ENCODE measurements around the gene CPNE2.
"Not testable (repeated sequence)": the region's sequence is repeated elsewhere in the genome, so short reads cannot be mapped to it uniquely, and the experiment has no call there.

CPNE2 gene

DNA sequence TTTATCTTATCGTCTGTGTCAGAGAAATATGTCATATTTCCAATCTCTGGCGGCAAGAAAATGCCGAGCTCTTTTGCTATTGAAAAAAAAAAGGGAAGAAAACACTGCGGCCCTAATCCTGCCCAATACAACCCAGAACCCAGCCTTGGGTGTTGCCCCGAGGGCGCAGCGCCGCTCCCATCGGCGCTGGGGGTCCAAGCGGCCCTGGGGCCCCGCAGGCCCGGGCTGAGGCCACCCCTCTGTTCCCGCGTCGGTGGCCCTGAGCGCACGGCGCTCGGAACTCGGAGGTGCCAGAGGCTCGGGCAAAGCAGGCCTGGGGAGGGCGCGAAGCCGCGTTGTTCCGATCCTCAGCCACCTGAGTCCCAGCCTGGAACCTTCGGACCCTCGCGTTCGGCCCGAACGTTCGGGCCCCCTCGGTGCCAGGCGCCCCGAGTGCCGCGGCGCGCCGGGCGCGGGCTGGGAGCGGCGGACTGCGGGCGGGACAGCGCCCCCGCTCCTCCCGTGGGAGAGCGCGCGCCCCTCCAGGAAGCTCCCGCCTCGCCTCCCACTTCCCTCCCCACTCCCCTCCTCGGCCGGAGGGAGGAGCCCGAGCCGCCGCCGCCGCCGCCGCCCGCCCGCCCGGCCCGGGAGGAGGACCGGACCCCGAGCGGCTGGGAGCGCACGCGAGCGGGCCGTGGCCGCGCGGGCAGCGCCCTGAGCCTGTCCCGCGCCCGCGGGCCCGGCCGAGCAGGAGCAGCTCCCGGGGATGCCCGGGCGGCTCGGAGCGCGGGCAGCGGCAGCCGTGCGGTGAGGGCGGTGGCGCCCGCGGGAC is at the start of gene CPNE2:
Gene CPNE2 (plus strand): TSS at position 609 of the 811 bp plus-strand sequence. CDS start 18,160 bp downstream, outside the sequence.
- peak; percentile 11 for DNase-seq

DNA sequence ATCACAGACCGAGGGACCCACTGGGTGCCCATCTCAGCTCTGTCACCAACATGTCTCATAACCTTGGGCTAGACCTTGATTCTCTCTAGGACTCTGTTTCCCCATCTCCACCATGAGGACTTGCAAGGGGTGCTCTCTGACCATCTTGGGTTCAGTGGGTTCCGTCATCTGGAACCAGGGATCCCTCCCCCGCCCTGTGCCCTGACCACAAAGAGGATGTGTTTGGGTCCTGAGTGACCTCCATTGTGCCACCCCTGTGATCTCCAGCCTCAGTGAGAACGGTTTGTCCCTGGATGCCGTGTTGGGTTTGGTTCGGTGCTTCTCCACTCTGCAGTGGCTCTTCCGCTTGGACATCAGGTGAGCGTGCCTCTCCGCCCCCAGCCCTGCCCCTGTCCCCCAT is 49.1 kb upstream of the CPNE2 start:
- DNase-seq, result no peak

DNA sequence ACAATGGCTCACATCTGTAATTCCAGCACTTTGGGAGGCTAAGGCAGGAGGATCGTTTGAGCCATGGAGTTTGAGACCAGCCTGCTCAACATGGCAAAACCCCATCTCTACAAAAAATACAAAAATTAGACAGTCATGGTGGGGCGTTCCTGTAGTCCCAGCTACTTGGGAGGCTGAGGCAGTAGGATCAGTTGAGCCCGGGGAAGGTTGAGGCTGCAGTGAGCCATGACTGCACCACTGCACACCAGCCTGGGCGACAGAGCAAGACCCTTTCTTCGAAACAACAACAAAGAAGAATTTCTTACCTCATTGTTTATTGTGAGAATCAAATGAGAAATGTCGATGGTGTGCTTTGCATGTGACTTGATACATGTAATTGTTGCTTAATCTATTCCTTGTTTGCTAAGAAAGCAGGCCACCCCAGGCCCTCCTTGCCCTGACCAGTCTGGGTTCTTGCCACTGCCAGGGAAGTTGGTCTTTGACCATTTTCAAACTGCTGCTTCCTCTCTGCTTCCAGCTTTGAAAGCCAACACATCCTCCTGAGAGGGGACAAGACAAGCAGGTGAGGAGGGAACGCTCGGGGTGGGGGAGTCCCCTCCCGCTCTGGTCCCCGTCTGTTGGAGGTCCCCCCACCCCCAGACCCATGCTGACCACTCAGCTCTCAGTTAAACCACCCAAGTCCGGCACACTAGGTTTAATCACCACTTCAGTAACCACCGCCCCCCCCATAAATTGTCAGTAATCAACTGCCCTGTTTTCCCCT is 47.3 kb upstream of the CPNE2 start:
- no peak for DNase-seq

DNA sequence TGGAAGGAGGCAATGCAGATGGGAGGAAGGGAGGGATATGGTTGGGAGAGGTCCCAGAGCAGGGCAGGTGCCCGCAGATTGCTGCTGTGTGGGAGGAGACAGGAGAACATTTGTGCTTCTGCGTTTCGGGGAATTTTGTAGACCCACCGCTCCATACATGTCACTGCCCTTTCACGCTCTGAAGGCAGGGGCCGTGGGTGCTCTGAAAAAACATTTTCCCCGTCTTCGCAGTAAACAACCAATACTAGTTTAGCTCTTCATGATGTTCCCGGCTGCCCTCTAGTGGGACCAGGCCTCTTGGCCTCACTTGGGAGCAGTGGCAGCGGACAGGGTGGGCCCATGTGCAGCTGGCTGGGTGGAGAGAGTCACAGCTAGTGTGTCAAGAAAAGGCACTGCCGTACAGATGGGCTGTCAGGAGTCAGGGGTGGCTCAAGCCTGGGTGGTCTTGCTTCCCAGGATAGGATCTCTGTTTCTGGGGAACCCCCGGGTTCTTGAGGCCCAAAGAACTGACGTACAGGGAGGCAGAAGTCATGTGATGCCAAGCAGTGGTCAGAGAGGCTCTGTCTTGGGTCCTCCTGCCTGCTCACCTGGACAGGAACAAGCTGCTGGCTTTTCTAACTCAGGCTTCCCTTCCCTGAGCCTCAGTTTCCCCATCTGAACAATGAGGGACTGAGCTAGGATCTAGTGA is 46.5 kb upstream of the CPNE2 start:
- DNase-seq, result peak; percentile 12

DNA sequence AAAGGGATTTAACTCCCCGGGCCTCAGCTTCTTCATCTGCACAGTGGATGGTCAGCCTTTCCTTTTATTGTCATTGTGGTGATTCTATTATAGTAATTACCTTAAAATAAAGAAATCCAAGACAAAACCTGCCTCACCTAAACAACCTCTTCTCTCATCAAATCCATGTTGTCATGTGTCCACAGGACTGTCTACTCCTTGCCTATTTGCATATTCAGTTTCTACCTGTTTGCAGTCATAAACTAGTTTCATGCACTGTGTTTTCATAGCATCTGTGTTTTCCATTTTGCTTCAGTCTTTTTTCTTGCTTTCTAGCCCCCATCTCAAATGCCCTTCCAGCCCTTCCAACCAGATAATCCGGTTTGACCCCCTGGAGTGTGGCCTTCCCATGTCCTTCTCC is 44.3 kb upstream of the CPNE2 start:
- no peak for DNase-seq

DNA sequence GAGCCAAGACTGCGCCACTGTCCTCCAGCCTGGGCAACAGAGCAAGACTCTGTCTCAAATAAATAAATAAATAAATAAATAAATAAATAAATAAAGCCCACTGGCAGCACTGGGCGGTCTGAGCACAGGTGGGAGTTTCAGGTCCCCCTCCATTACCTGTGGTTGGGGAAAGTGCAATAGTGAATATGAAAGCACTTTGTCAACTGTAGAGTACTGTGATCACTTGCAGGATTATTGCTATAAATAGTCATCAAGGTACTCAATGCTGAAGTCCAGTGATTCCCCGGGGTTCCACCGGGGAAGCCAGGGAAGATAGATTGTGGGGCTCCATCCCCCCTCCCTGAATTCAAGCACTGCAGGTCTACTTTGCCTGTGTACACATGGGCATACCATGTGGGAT is 42.7 kb upstream of the CPNE2 start:
- no peak for DNase-seq

DNA sequence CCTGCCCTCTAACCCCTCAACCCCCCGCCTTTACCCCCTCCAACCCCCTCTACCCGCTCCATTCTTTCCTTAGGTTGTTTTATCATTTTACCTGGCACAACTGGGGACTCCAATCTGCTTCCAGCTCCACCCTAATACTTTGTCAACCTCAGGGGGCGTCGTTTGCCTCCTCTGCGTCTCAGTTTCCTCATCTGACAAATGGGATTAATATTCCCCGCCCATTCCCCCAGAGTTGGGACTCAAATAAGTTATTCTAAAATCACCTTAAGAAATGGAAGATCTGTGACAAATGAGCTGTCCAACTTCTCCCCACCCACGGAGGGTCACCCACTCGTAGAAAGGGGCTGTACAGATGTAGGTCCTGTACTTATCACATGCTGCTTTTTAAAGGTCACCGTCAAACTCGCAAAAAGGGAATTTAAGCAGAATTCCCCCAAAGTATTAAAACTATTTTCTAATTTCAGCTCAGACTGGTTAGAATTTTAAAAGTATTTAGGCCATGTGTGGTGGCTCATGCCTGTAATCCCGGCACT is 40.6 kb upstream of the CPNE2 start:
- no peak for DNase-seq

DNA sequence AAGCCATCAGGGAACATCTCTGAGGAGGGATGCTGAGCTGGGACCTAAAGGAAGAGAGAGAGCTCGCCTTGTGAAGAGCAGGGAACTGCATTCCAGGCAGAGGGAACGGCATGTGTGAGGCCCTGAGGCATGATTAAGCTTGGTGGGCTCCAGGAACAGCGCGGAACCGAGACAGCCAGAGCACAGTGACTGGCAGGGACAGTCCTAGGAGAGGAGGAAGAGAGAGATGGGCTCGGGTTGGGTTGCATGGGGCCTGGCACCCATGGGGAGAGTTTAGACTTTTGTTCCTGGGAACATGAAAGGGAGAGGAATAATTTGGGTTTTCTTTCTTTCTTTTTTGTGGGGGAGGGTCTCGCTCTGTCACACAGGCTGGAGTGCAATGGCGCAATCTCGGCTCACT is 39.2 kb upstream of the CPNE2 start:
- DNase-seq, result no peak

DNA sequence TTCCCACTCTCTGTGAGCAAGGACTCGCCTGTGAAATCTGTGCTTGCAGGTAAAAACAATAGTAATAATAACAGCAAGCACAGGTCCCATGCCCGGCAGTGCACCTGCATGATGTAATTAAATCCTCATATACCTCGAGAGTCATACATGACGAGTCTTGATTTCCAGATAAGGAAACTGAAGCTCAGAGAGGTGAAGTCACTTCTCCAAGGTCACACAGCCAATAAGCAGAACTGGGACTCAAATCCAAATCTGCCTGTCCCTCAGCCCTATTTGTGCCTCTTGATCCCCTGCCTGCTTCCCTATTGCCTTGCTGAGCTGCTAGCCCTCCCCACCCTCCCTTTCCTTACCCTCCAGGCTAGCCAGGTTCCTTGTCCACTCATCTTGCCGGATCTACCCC is 38.0 kb upstream of the CPNE2 start:
- DNase-seq, result no peak

DNA sequence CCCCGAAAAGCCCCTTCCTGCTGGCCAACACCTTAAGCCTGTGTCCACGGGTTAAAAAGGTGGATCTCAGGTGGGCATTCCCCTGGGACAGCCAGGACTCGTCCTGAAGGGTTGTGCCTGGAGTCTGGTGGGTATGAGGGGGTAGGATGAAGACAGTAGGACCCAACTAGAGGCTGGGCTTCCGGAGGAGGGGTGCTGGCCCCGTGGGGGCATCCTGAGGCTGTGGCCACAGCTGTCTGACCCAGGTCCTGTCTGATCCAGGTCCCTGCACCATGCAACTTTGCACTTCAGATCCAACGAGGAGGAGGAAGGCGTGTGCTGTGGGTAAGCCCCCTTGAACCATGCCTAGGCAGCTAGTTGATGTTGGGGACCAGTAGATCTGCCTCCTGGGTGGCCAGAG is 37.6 kb upstream of the CPNE2 start:
- no peak for DNase-seq

DNA sequence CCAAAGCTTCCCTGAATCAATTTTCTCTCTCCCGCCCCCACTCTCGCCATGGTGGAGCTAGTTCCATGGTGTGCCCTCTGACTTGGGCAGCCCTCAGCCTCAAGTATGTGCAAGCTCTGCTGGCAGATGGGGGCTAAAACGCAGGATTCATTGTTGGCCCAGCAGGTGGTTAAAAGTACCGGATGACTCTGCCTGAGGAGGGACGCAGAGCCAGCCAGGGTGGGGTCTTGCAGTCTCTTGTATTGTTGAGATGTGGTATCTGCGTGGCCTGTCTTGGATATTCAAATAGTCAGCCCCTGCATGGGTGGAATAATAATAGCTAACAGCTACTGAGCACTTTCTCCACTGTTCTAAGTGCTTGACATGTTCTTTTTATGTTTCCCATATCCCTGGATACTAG is 36.7 kb upstream of the CPNE2 start:
- DNase-seq, result no peak

DNA sequence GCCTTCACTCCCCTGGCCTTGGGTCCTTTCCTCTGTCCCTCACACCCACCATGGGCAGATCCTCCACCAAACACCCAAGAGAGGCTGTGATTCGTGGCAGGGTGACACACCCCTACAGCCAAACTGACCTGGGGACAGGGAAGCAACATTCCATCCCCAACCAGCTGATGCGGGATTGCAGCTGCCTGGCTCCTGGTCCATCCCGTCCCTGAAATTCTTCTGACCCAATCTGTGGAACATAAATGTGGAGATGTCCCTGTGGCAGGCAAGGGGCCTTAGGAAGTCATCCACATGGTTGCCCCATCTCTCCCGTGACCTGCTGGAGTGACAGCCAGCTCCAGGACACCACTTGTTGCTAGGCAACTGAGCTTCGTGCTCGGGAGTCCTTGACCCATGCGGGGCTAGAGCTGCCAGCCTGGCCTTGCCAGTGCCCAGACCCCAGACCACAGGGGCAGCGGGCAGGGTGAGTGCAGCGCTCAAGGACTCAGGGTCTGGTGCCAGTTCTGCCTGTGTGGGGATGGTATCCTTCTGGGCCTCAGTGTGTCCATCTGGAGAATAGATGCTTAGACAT is 34.0 kb upstream of the CPNE2 start:
- DNase-seq, result no peak

DNA sequence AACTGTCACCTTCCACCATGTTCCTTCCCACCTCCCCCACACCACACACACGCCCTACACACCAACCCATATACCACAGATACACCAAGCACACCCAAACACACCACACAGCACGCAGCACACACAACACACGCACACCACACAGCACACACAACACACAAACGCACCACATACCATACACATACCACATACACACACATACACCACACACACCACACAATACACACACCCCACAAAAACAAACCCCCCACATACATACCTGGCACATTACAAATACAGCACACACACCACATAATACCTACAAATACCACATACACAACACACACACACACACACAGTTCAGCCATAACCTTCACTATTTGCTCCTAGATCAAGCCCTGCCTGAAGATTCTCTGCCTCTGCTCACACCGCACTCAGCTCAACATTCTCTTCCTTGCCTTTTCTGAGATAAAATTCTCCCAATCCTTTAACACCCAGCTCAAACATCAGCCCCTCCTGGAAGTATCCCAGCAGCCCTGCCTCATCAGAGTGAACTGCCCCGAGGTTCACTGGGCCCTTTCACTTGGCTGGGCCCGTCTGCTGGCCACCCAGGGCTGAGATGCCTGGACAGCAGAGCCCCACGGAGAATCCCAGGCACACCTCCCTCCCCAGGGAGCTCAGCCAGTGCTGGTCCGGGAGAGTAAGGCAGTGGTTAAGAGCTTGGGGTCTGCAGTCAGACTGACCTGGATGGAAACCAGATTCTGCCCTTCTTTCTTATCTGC is 31.9 kb upstream of the CPNE2 start:
- DNase-seq, result no peak

DNA sequence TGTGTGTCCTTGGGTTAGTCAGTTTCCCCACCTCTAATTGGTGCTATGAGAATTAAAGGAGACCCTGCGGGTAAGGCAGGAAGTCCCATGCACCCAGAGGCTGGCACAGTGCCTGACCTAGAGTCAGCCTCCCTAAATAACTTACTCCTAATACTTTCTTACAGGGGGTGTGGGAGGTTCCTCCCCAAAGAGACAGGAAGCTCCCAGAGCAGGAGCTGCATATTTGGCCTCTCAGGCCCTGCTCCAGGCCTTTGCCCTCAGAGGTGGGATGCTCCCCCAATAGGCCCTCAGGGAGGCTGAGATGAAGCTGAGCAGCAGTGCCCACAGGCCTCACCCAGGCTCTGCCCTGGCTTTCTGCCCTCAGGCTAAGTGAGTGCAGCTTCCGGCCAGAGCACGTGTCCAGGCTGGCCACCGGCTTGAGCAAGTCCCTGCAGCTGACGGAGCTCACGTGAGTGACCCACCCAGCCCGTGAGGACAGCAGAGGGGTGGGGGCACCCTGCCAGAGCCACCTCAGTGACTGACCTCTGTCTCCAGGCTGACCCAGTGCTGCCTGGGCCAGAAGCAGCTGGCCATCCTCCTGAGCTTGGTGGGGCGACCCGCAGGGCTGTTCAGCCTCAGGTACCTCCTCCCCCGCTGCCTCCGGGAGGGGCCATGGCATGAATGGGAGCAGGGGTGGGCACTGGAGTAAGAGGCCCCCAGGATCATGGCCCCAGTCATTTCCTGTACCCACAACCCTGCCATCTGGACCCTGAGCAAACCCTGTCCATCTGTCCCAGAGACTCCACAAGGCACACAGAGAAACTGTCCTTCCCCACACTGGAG is 31.1 kb upstream of the CPNE2 start:
- no peak for DNase-seq

DNA sequence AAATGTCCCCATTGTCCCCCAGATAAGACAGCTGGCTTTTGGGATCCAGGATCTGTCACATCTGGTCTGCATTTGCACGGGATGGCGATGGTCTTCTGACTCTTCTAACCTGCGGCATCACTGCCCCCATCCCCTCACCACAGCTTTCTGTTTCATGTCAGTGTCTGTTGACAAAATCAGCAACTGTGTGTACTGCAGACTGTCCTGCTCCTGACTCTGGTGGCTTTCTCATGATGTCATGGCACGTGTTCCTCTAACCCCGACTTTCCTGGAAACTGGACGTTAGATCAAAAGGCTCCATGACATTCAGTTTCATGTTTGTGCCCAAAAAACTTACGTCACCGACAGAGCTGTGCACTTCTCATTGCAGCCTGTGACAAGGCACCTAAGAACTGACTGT is 30.1 kb upstream of the CPNE2 start:
- no peak for DNase-seq

DNA sequence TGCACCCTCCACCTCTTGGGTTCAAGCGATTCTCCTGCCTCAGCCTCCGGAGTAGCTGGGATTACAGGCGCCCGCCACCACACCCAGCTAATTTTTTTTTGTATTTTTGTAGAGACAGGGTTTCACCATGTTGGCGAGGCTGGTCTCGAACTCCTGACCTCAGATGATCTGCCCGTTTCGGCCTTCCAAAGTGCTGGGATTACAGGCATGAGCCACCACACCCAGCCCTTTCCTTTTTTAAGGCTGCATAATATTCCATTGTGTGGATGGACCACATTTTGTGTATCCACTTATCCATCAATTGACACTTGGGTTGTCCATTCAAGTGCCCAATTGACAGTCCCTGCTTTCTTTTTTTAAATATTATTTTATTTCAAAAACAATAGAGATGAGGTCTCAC is 29.2 kb upstream of the CPNE2 start:
- not testable (repeated sequence) for DNase-seq

DNA sequence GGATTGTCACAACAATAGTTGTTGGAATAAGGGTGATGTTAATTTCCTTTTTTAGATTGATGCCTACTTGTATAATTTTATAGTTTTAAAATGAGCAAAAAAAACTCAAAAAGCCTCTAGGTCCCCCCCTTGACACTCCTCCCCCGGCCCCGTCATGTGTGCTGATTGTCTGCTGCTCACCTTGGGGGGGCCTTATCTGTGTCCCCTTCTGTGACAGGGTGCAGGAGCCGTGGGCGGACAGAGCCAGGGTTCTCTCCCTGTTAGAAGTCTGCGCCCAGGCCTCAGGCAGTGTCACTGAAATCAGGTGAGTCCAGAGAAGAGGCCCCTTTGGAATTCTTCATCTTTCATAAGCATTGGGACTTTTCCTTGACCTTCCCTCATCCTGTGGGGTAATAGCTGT is 27.4 kb upstream of the CPNE2 start:
- no peak for DNase-seq

DNA sequence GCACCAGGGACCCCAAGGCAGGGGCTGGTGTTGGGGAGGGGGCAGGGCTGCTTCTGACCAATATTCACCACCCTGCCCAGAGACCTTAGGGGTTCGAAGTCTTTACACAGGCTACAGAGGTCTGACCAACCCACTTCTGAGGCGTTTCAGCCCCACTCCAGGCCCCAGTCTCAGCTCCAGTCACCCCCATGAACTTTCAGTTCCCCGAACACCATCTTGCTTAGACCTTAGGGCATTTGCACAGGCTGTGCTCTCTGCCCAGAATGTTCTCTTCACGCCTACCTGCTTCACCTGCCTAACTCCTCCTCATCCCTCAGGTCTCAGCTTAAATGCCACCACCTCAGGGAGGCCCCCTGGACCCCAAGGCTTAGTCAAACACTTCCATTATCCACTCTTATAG is 25.8 kb upstream of the CPNE2 start:
- DNase-seq, result no peak

DNA sequence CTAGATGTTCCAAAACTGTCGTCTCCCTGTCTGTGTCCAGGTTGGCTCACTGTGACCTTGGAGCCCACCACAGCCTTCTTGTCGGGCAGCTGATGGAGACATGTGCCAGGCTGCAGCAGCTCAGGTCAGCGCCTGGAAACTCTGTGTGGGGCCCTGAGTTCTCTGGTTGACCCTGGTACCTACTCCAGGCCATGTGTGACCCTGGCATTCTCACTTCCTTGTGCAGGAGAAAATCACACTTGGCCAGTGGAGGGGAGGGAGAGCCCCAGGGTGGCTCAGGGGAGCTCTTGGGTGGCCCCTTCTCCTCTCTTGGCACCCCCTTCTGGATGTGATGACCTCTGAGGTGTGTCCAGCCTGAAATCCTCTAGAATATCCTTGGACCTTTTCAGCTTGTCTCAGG is 25.0 kb upstream of the CPNE2 start:
- DNase-seq, result no peak

DNA sequence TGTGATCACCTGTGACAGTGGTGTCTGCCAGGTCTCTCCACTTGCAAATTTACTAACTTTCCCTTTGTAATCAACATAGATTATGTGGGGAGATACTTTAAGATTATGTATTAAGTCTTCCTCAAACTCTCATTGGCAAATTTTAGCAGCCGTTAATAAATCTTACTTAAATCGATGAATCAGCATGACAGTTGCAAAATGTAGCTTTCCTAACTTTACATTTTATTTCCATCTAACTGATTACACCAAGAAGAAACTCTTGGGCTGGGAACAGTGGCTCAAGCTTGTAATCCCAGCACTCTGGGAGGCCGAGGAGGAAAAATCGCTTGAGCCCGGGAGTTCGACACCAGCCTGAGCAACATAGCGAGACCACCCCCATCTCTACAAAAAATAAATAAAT is 23.3 kb upstream of the CPNE2 start:
- DNase-seq, result no peak

DNA sequence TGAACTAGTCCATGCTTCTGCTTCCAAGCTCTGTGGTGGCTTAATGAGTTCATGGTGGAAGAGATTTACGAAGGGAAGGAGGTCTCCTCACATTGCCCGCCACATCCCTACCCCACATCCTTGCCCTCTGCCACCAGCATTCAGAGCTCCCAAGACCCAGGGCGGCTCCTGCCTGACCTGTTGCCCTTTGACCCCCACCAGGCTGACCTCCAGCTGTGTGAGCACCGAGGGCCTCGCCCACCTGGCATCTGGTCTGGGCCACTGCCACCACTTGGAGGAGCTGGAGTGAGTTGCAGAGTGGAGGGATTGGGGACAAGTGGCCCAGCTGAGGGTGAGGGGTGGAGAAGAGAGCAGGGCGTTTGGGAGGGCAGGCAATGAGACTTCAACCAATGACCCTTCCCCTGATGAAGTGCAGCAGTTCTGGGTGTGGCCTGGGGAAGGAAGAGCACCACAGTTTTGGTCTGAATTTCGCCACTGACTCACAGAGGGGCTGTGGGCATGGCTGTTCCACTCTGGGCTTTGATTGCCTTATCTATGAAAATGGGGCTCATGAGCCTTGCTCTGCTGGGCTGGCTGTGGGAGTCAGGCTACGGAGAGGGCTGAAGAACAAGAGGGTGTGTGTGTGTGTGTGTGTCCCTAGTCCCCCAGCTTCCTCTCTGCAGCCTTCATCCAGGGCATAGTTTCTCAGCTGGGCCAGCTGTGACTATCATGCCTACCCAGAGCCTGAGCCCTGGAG is 22.6 kb upstream of the CPNE2 start:
- DNase-seq, result no peak
